Measurements from ENCODE around the gene CRY2.
"Not testable (repeated sequence)": the region's sequence is repeated elsewhere in the genome, so short reads cannot be mapped to it uniquely, and the experiment has no call there.

The CRY2 gene

DNA sequence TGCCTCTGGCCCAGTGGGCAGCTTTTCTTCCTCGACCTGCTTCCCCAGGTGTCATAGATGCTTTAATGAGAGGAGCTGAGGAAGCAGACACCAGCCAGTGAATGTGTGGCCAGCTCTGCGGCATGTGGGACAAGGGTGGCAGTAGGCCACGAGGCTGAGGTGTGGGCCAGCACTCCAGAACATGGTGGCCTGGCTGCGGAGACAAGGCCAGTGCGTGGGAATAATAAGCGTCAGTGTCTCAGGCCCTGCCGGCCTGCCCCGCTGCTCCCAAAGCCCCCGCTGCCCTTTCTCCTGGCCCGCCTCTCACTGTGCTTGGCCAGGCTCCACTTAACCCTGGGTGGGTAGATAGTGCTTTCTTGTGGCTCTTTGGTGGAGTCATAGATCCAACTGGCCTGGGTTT lies 40.3 kb downstream of the CRY2 start:
- Mint-ChIP-seq H3K27me3 (peaks cover 6% of the 10 kb centered on the region), H3K4me1 (peaks cover 7% of the 10 kb centered on the region), H3K9me3 (no peaks in the 10 kb centered on the region), H3K27ac (no peak overlapping the region), H3K4me3 (no peak overlapping the region), H3K36me3 (ENCODE audit: low read depth) (no peaks in the 10 kb centered on the region)
- ATAC-seq (no peak), DNase-seq (no peak)

GRCh38 chr11:45889555-45889954 lies 42.3 kb downstream of the CRY2 start:
- Mint-ChIP-seq H3K4me3 (no peak overlapping the region), H3K9me3 (no peaks in the 10 kb centered on the region), H3K36me3 (ENCODE audit: low read depth) (no peaks in the 10 kb centered on the region), H3K27me3 (peaks cover 5% of the 10 kb centered on the region), H3K4me1 (peaks cover 7% of the 10 kb centered on the region), H3K27ac (no peak overlapping the region)
- no peak for ATAC-seq
- DNase-seq: no peak

- Mint-ChIP-seq H3K27ac (no peak overlapping the region), H3K36me3 (ENCODE audit: low read depth) (no peaks in the 10 kb centered on the region), H3K27me3 (peaks cover 5% of the 10 kb centered on the region), H3K4me3 (no peak overlapping the region), H3K9me3 (no peaks in the 10 kb centered on the region), H3K4me1 (peaks cover 3% of the 10 kb centered on the region)
- DNase-seq (no peak), ATAC-seq (no peak)
Measured at GRCh38 chr11:45889966-45890365, 42.7 kb downstream of the CRY2 start.

- ATAC-seq (no peak), DNase-seq (no peak)
- Mint-ChIP-seq H3K36me3 (ENCODE audit: low read depth) (no peaks in the 10 kb centered on the region), H3K4me1 (no peaks in the 10 kb centered on the region), H3K4me3 (no peak overlapping the region), H3K27ac (no peak overlapping the region), H3K9me3 (no peaks in the 10 kb centered on the region), H3K27me3 (peaks cover 11% of the 10 kb centered on the region)
Measured at GRCh38 chr11:45890886-45891550, 43.7 kb downstream of the CRY2 start.

GRCh38 chr11:45892856-45893255 lies 45.6 kb downstream of the CRY2 start:
- Mint-ChIP-seq H3K36me3 (ENCODE audit: low read depth) (no peaks in the 10 kb centered on the region), H3K4me1 (no peaks in the 10 kb centered on the region), H3K9me3 (no peaks in the 10 kb centered on the region), H3K27me3 (peaks cover 11% of the 10 kb centered on the region), H3K4me3 (no peak overlapping the region), H3K27ac (no peak overlapping the region)
- no peak for ATAC-seq
- no peak for DNase-seq

GRCh38 chr11:45894555-45895247 lies 47.4 kb downstream of the CRY2 start:
- DNase-seq (no peak), ATAC-seq (no peak)
- H3K4me3 Mint-ChIP-seq: no peak overlapping the region
- H3K4me1 Mint-ChIP-seq: peaks cover 3% of the 10 kb centered on the region
- no peaks in the 10 kb centered on the region for H3K9me3 Mint-ChIP-seq
- H3K27me3 Mint-ChIP-seq: peaks cover 18% of the 10 kb centered on the region
- no peaks in the 10 kb centered on the region for H3K36me3 Mint-ChIP-seq (ENCODE audit: low read depth)
- H3K27ac Mint-ChIP-seq: no peak overlapping the region

DNA sequence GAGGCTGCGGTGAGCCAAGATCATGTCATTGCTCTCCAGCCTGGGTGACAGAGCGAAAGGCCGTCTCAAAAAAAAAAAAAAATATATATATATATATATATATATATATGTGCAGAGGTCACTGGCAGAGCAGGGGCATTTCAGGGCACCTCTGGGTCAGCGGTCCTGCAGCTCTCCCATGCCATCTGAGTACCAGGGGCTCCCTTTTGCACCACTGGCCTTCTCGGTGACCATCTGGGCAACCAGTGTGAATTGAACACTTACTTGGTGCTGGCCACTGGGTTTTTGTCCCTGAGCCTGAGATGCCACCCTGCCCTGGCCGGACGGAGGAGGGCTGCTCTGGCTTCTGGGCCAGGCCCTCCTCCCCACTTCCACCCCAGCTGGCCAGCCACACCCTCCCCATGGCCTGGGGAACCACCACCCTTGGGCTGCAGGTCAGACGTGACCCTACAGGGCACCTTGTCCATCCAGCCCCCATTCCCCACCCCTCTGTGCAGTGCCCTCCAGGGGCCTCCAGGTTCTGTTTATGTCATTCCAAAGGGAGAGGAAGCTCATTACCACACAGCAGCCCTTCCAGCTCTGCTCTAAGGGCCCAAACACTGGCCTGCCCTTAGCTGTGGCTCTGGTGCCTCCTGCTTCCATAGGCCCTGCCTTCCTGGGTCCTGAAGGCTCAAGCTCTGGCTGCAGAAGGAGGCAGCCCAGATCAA lies 48.4 kb downstream of the CRY2 start:
- peaks cover 21% of the 10 kb centered on the region for H3K27me3 Mint-ChIP-seq
- peaks cover 3% of the 10 kb centered on the region for H3K4me1 Mint-ChIP-seq
- H3K4me3 Mint-ChIP-seq: no peak overlapping the region
- H3K9me3 Mint-ChIP-seq: no peaks in the 10 kb centered on the region
- DNase-seq (no peak), ATAC-seq (no peak)
- H3K36me3 Mint-ChIP-seq (ENCODE audit: low read depth): no peaks in the 10 kb centered on the region
- H3K27ac Mint-ChIP-seq: no peak overlapping the region

DNA sequence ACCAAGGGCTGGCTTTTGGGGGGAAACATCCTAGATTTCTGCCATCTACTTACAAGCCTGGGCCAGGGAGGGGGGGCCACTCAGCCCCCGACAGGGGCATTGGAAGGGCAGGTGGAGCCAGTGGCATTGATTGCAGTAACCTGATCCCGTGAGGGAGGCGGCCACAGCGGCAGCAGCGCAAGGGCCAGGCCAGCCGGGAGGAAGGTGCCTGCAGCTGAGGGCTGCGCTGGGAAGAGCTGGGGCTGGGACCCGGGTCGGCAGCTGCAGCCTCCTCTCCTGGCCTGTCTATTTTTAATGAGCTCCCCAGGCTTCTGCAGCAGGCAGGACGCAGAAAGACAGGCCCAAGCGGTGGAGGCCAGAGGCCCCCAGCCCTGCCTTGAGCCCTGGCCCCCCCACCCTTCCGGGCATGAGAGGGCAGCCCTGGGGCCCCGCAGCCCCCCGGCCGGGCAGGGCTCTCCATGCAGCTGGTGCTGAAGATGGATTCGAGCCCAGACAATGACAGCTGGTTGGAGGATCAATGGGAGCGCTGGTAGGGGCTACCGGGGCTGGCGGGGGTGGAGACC lies 49.2 kb downstream of the CRY2 start:
- no peak for DNase-seq
- no peak overlapping the region for H3K4me3 Mint-ChIP-seq
- ATAC-seq: no peak
- no peak overlapping the region for H3K27ac Mint-ChIP-seq
- peaks cover 25% of the 10 kb centered on the region for H3K27me3 Mint-ChIP-seq
- no peaks in the 10 kb centered on the region for H3K9me3 Mint-ChIP-seq
- H3K36me3 Mint-ChIP-seq (ENCODE audit: low read depth): no peaks in the 10 kb centered on the region
- H3K4me1 Mint-ChIP-seq: peaks cover 3% of the 10 kb centered on the region

GRCh38 chr11:45897556-45897955 lies 50.3 kb downstream of the CRY2 start:
- DNase-seq: no peak
- Mint-ChIP-seq H3K4me3 (no peak overlapping the region), H3K27me3 (peaks cover 25% of the 10 kb centered on the region), H3K9me3 (no peaks in the 10 kb centered on the region), H3K4me1 (peaks cover 3% of the 10 kb centered on the region), H3K27ac (no peak overlapping the region), H3K36me3 (ENCODE audit: low read depth) (no peaks in the 10 kb centered on the region)
- no peak for ATAC-seq

GRCh38 chr11:45899086-45899447 lies 51.8 kb downstream of the CRY2 start:
- H3K4me3 Mint-ChIP-seq: peak overlapping the region; percentile 34
- H3K27me3 Mint-ChIP-seq: peaks cover 25% of the 10 kb centered on the region
- H3K27ac Mint-ChIP-seq: no peak overlapping the region
- H3K4me1 Mint-ChIP-seq: peaks cover 3% of the 10 kb centered on the region
- no peaks in the 10 kb centered on the region for H3K36me3 Mint-ChIP-seq (ENCODE audit: low read depth)
- H3K9me3 Mint-ChIP-seq: no peaks in the 10 kb centered on the region
- no peak for ATAC-seq
- no peak for DNase-seq

DNA sequence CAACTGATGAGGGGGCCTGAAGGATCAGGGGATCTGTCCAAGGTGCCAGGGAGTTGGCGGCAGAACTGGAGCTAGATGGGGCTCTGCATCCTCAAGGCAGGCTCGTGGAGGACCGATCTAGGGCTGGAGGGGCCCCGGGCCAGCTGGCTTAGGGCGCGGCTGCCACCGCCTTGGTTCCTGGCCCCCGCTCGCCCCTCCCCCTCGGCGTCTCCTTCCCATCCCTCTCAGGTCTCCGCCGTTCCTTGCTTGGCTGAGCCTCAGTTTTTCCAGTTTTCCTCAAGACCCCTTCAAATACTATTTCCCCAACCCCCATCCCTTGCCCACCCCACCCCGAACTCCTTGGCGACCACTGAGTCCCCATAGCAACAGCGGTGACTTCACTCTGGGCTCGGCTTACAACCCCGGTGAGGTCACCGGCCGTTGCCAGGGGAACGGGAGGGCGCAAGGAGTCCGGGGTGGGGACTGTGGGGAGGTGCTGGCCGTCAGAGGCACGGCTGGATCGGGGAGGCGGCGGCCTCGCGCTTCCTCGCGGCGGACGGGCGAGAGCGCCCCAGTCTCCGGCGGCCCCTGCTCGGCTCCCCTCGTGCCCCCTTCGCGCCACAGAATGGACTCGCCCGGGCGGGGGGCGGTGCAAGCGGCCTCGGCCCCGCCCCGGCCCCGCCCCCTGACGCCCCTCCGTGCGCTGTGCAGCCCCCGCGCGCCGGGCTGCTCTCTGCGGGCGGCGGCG lies 52.3 kb downstream of the CRY2 start:
- peak; percentile 79 for DNase-seq
- peak; percentile 83 for ATAC-seq
- Mint-ChIP-seq H3K27me3 (peaks cover 25% of the 10 kb centered on the region), H3K9me3 (no peaks in the 10 kb centered on the region), H3K36me3 (ENCODE audit: low read depth) (no peaks in the 10 kb centered on the region), H3K4me3 (peak overlapping the region; percentile 34), H3K27ac (no peak overlapping the region), H3K4me1 (peaks cover 3% of the 10 kb centered on the region)

GRCh38 chr11:45900175-45900800 lies 53.0 kb downstream of the CRY2 start:
- peaks cover 18% of the 10 kb centered on the region for H3K27me3 Mint-ChIP-seq
- H3K36me3 Mint-ChIP-seq (ENCODE audit: low read depth); DNase-seq; ATAC-seq; H3K9me3 Mint-ChIP-seq; H3K4me1 Mint-ChIP-seq; H3K27ac Mint-ChIP-seq: not testable (repeated sequence)
- H3K4me3 Mint-ChIP-seq: peak overlapping the region; percentile 43

- H3K4me1 Mint-ChIP-seq: peaks cover 5% of the 10 kb centered on the region
- DNase-seq (no peak), ATAC-seq (no peak)
- H3K27me3 Mint-ChIP-seq: peaks cover 15% of the 10 kb centered on the region
- H3K4me3 Mint-ChIP-seq: peak overlapping the region; percentile 43
- no peak overlapping the region for H3K27ac Mint-ChIP-seq
- H3K36me3 Mint-ChIP-seq (ENCODE audit: low read depth): no peaks in the 10 kb centered on the region
- H3K9me3 Mint-ChIP-seq: no peaks in the 10 kb centered on the region
Measured at GRCh38 chr11:45900916-45901617, 53.8 kb downstream of the CRY2 start.

Data from activated naive CD8-positive, alpha-beta T cell treated with anti-CD3 and anti-CD28 coated beads, Interleukin-2, amount 50 U/mL, for 24 hours (primary cell).